ENCODE results near the gene CWC25.
"Not testable (repeated sequence)": the region's sequence is repeated elsewhere in the genome, so short reads cannot be mapped to it uniquely, and the experiment has no call there.

The CWC25 gene

GRCh38 chr17:38790148-38790707, 34.9 kb downstream of the CWC25 start:
- in situ Hi-C loops (cut with MboI; ENCODE audit: low sequenced_read_pairs): not testable (repeated sequence)

DNA sequence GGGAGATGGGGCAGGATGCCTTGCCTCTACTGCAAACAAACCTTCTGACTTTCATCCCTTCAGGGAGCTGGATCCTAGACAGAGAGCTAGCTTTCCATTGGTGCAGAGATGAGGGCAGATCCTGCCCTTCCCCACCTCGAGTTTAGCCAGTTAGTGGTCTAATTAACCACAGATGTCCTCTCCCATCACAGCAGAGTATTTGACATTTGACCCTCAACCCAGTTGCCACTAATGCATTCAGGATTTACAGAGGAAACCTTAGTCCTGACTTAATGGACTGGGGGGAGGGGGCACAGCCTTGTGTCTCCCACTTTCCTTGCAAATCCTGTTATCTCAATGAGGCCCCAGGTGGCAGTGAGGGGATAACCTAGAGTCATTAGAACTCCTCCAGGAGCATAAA, 35.9 kb downstream of the CWC25 start:
- in situ Hi-C loops (cut with MboI; ENCODE audit: low sequenced_read_pairs): no loop called here

GRCh38 chr17:38787999-38788398, 37.1 kb downstream of the CWC25 start:
- in situ Hi-C loops (cut with MboI; ENCODE audit: low sequenced_read_pairs): not testable (repeated sequence)

- in situ Hi-C loops (cut with MboI; ENCODE audit: low sequenced_read_pairs): no loop called here
Measured at GRCh38 chr17:38786372-38786771, 38.7 kb downstream of the CWC25 start.

DNA sequence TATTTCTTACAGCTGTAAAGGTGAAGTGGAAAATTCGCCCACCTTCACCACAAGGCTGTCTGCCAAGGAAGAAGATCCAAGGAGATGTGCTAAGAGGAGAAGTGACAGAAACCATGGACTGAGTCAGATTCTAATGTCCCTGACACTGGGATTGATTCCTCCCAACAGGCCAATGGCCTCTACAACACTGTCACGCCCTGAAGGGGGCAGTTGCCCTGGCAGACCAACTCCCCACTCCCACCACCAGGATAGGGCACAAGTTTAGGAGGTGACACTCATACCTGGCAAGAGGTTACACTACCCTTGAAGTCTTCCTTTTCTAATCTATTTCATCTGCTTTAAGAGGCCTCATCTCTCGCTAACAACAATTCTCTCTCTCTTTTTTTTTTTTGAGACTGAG, 41.9 kb downstream of the CWC25 start:
- in situ Hi-C loops (cut with MboI; ENCODE audit: low sequenced_read_pairs): no loop called here

DNA sequence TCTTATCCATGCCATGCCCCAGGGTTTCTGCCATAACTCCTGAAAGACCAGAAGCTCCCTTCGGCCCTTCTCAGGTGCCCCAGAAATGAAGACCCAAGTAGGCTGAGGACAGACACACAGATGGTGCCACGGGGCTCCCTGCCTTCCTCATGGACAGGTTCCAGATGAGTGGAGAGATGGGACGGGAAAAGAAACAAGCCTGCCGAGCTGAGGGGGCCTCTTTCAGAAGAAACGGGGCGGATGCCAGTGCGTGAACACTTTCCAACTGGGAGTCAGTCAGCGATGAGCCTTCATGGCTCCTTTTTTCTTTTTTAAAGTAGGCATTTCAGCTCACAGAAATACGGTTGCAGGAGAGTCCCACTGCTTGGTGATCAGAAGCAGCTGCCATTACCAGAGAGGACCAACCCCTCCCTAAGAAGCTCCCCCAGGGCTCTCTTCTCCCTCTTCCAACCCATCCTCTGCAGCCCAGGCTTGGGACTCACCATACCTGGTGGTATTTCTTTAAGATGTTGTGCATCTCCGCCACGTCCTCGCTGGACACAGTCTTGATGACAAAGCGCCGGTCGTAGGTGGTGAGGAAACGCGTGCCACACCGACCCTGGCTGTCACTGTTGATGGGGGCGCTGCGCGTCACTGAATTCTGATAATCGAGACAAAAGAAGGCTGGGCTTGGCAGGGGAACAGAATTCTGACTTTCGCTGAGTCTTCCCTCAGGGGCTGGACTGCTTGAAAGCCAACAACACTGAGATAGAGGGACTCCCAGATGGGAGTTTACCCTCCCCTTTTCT, 45.0 kb downstream of the CWC25 start:
- in situ Hi-C loops (cut with MboI; ENCODE audit: low sequenced_read_pairs): no loop called here

DNA sequence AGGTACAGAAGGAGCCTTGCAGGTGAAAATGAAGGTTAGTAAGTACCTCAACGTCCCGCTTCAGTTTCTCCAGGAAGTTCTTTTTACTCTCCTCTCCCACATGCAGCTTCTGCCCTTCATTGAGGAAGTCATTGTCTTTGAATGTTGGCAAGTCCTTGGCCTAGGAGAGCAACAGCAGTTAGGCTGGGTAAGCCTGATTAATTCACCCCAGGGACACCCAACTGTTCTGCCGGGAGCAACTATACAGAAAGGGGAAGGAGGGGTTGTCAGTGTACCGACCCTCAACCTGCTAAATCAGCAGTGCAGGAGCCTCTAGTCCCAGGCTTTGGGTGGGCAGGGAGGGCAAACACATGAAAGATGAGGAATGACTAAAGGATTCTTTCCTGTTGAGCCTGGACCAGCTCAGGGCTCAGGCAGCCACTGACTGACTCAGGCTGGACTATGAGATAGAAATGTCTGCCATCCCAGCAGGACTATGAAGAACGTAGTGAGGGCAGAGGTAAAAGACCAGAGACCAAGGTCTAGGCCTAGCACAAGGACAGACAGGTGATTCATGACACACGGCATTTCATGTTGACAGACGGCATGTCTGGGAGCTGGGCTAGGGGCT, 47.4 kb downstream of the CWC25 start:
- in situ Hi-C loops (cut with MboI; ENCODE audit: low sequenced_read_pairs): no loop called here

DNA sequence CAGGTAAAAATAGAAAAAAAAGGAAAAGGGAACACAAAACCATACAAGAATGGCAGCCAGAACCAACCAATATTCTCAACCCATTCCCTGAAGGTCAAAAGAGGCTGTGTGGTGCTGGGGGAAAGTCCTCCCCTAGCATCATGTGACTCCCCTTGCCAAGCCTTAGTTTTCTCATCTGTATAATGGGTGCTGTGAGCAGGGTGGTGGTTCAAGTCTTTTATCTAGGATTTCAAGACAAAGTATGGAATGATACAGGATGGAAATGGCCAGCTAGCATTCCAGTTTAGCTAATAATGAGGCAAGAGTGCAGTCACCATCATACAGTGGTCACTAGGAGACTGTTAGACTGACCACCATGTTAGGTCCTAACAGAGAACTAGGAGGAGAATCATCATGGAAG, 51.9 kb downstream of the CWC25 start:
- in situ Hi-C loops (cut with MboI; ENCODE audit: low sequenced_read_pairs): no loop called here

- in situ Hi-C loops (cut with MboI; ENCODE audit: low sequenced_read_pairs): no loop called here
Measured at GRCh38 chr17:38768417-38768816, 56.7 kb downstream of the CWC25 start.

- in situ Hi-C loops (cut with MboI; ENCODE audit: low sequenced_read_pairs): no loop called here
Measured at GRCh38 chr17:38766341-38766740, 58.8 kb downstream of the CWC25 start.

DNA sequence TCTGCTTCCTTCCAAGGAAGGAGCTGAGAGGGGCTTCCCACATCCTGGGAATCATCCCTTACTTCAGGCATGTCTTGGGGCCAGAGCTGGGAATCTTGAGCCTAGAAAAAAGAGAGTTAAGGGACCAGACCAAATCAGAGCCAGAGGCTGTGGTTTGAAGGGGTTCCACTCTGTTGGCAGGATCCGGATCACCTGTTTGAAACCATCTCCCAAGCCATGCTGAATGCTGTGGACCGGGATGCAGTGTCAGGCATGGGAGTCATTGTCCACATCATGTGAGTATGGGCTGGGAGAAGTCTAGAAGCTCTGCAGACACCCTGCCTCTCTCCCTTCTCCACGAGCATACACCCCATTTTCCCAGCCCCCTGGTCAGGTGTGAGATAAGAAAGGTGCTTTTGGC, 62.9 kb downstream of the CWC25 start:
- in situ Hi-C loops (cut with MboI; ENCODE audit: low sequenced_read_pairs): no loop called here

GRCh38 chr17:38761612-38762011, 63.5 kb downstream of the CWC25 start:
- in situ Hi-C loops (cut with MboI; ENCODE audit: low sequenced_read_pairs): no loop called here

GRCh38 chr17:38753071-38753506, 72.0 kb downstream of the CWC25 start:
- in situ Hi-C loops (cut with MboI; ENCODE audit: low sequenced_read_pairs): no loop called here

DNA sequence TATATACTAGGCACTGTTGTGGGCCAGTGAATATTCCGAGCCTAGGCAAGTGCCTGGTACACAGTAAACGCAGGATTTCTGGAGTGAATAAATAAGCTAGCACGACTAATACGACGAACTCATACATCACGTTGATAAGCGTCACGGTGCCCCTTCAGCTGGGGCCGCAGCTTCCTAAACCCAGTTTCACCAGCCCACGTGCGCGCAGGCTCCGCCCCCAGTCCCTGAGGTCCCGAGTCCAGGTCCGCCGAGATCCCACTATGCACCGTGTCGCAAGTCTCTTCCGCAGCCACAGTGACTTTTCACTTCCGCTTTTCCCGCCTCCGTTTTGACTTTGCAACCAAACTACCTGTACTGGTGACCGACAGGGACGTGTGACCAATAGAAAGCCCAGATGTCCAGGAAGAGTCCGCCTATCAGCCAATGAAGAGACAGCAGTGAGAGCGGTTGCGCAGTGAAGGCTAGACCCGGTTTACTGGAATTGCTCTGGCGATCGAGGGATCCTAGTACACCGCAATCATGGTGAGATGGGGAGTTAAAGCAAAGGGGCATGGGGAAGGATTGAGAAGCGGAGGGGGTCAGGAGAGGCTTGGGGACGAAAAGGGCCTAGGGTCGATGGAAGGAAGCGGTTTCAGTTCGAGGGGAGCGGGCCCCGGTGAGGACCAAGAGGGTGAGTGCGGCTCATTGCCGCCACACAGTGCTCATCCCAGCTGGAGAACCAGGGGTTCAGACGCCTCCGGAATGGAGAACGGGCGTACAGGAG, 72.6 kb downstream of the CWC25 start, which contains the start of gene PSMB3:
Gene PSMB3 (plus strand): TSS at position 434 of the 763 bp plus-strand sequence. CDS start 86 bp downstream, at position 520.
- in situ Hi-C loops (cut with MboI; ENCODE audit: low sequenced_read_pairs): no loop called here

- in situ Hi-C loops (cut with MboI; ENCODE audit: low sequenced_read_pairs): no loop called here
Measured at GRCh38 chr17:38751808-38752307, 73.3 kb downstream of the CWC25 start.

DNA sequence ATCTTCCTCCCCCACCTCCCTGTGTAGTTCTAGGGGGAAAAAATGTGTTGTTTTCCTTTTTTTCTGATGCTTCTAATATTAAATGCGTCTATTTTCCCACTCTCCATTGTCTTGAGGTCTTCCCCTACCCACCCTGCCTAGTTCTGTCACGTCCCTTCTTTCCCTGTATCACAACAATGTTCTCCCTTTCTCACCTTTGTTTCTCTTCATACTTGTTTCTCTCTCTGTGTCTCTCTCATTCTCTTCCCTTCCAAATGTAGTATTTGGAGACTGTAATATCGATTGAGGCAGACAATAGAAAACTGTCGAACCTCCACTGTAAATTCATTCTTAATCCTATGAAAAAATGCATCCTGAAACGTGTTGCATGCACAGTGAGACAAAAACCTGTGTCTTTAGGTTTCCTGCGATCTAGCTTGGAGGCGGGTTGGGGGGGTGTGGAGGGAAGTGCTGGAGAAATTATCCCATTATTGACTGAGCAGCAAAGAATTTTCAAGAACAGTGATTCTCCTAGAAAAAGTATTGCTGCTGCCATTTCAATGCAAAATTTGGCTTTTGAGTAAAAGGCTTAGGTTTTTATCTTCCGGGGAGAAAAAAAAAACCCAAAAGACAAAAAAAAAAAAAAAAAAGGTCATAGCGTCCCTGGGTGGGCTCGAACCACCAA, 73.8 kb downstream of the CWC25 start:
- in situ Hi-C loops (cut with MboI; ENCODE audit: low sequenced_read_pairs): no loop called here

Measured in HL-60/S4 (cell line).